Stimulated activated CD4-positive, alpha-beta T cell treated with anti-CD3 and anti-CD28 coated beads, Interleukin-1b, Interleukin-23, amount 100 ng/mL, for 24 hours (primary cell): ENCODE measurements around the gene FRMD3.

Experiments used
- DNase-seq, 4 experiments: peaks; one replicate each; pipeline ENCODE4 v3.0.0-alpha.2; 2020; ENCODE audit warnings: low read depth in 4 of 4, low spot score in 1 of 4

Gene FRMD3

DNA sequence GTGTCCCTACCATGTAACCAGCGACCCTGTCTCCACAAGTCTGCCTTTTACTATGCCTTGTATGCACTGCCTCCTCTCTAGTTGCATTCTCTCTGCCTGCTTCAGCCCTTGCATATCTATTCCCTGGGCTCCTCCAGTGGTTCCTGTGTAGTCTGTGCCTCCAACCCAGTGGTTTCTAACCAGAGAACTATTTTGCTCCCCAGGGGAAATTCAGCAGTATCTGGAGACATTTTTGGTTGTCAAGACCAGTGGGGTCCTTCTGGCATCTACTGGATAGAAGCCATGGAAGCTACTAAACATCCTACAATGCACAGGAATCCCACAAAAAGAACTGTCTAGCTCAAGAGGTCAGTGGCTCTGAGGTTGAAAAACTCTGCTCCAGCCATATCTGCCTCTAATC, 251.2 kb downstream of the FRMD3 start:
- no peak for DNase-seq

DNA sequence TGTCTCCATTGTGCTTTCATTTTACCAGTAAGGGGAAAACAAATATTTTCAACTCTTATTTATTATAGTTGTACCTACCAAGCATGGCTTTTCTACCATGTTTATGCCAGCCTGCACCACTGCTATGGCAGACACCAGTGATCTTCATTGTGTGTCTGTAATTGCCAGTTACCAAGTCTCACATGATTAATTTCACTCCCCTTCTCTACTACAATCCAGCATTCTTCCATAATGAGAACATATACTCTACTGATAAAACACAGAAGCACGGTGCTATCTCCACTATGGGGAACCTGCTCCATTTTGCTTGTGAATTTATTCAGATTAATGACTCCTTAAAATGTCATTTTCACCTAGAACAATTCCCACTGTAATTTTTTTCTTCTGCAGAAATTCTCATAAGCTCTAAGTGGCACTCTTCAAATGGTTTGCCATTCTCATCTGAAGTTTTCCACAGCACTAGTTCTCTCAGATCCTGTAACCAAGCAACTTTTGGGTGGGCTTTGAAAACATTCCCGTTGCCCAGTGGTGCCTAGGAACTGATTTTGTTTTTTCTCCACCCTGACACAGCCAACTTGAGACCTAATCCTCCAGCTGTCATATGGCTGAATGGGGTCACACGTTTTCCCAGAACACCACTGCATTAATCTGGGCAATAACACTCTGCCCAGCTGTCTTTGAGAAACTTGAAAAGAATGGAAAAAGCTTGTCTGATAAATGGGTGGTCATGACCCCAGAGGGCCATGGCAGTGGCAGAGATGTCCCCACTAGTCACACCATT, 252.6 kb downstream of the FRMD3 start:
- DNase-seq: no peak

- DNase-seq: no peak
These were observed 253.5 kb downstream of the FRMD3 start for GRCh38 chr9:83284746-83285145.

DNA sequence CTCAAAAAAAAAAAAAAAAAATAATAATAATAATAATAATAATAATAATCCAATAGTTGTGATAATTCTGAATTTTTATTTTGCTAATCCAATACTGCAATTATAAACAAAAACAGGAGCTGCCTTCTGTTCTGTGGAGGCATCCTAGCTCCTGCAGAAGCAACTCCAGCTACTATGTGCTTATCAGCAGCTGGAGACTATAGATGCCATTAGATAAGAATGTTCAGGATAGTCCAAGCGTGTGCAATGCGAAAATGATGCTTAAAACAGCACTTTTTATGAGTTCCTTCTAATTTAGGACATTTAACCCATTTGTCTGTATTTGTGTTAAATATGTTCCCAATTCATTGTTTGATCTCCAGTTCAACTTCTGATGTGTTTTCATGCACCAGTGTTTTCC, 254.7 kb downstream of the FRMD3 start:
- DNase-seq: no peak

GRCh38 chr9:83281306-83282255, 256.6 kb downstream of the FRMD3 start:
- DNase-seq: no peak

DNA sequence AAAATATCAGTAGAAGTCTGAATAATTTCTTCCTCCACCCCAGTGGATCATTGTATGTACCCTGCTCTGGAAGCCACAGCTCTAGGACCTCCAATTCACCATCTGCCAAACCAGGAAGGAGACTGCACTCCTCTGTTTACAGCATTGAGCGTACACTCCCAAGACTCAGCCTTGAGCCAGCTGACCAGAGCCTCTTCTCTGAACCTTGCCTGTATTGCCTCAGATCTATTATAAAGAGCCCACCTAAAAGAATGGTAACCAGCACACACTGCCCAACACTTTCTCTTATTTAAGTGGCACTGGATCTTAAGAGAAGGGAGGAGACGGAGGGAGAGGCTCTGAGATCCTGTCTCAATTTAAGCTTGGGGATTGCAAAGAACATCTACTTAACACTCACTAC, 257.4 kb downstream of the FRMD3 start:
- DNase-seq: no peak

DNA sequence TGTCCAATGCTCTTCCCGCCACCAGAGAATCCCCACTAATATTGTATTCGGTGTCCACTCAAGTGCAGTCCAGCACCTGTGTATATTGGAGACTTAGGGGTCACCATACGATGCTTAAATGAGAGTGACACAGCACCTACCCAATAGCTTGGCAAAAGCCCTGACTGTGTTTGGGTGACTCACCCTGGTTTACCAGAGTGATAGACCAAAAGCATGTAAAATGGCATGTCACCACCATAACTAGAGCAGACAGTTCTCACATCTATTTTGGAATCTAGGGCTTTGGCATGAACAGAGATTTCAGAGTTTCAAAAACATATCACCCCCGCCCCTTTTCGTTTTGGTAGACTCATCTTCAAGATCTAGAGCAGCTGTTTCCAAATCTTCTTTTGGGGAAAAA, 257.9 kb downstream of the FRMD3 start:
- DNase-seq: no peak

GRCh38 chr9:83274787-83275186, 263.4 kb downstream of the FRMD3 start:
- no peak for DNase-seq

DNA sequence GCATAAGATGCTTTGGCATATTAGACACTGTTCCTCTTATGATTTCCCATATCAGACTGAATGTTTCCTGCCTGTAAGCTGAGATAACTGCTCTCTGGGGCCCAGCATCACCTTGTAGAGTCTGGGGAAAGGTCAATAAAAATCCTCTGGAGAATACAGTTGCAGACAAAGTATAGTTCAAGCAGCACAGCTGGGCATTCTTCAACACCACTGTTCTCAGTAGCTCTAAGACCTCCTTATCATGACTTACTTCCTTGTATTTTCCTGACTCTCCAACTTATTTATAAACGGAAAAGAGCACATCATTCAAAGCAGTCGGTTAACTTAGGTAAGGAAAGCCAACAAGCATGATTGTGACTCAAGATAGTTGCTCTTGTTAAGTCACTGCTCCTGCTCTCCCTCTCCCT, 266.5 kb downstream of the FRMD3 start:
- no peak for DNase-seq

- no peak for DNase-seq
These were observed 268.1 kb downstream of the FRMD3 start for GRCh38 chr9:83270116-83270515.

GRCh38 chr9:83267741-83268140, 270.5 kb downstream of the FRMD3 start:
- DNase-seq: no peak

GRCh38 chr9:83266666-83267496, 271.3 kb downstream of the FRMD3 start:
- DNase-seq: no peak

DNA sequence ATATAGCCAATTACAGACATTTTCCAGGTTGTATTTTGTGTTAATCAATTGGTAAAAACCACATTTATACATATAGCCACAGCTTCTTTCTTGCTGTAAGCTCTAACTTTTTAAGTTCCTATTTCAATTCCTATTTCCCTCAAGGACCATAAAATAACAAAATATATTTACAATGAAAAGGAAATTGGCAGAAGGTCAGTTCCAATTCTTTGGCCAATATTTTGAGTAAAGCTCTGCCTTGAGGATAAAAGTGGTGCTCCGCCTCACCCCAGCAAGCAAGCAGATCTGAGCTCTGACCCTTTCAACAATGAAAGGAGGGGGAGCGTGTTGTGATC, 271.9 kb downstream of the FRMD3 start:
- DNase-seq: no peak

DNA sequence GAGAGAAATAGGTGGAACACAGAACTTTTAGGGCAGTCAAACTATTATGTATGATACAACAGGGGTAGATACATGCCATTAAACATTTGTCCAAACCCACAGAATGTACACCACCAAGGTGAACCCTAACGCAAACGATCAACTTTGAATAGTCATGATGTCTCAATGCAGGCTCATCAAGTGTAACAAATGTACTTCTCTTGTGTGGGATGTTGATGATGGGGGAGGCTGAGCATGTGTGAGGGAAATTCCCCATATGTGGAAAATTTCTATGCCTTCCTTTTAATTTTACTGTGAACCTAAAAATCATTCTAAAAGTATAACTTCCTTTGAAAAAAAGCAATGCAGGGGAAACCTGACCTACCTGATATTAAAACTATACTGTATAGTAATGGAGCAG, 273.9 kb downstream of the FRMD3 start:
- DNase-seq: no peak

DNA sequence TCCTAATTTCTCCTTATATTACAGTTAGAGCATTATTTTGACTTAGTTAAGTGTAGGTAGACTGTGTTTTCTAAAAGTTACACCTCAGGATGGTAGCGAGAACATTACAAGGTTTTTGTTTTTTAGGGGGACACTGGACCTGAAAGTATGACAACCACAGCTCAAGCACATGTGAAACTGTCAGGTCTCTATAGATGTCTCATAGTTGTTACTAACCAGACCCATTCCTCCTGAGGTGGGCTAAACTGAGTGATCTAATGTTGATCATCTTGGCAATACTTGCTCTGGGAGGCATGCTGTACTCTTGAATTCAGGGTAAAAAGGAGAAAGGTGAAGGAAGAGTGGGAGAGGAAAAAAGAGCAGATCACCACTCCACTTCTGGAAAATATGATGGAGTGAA, 278.6 kb downstream of the FRMD3 start:
- no peak for DNase-seq

- DNase-seq: no peak
These were observed 280.0 kb downstream of the FRMD3 start for GRCh38 chr9:83257937-83258891.

DNA sequence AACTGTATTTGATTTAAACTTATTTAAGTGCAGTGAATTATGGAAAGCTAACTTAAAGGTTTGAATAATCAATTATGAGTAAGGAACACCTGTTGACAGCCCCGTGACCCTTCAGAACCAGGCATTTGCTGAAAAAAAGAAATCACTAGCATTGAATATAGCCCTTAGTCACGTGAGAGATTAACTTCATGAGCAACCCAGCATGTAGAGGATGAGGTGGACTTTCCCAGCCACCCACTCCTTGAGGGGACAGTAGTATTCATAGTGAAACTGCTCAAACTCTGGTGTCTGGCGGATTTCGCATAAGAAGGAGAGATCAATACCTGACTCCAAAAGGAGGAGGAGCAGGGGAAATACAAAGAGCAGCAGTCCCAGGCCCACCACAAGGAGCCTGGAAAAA, 290.5 kb downstream of the FRMD3 start:
- no peak for DNase-seq

DNA sequence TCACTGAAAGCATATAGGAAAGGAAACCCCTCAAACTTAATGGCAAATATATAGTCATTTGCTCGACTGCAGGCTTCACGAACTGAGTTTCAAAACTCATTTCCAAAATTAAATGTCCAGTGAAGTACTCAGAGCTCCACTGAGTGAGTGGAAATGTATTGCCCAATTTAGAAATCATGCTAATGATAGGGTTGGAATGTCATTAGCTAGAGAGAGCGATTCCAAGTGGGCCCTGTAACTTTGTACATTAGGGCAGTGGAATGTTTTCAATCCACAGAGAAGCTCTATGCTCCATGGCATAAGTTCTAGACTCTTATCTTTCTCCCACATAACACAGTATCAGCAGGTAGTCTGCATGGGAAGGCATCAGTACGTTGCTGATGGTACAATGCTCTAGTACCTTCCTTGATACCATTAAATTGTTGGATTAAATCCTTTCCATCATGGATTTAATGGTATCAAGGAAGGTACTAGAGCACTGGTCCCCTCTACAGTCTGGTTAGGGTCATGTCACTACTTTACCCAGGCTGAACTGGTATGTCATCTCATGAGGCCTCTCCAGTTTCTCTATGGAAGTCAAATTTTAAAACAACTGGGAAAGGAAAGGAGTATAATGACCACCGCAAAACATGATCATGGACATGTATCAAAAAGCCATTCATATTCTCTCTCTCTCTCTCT, 292.1 kb downstream of the FRMD3 start:
- no peak for DNase-seq

DNA sequence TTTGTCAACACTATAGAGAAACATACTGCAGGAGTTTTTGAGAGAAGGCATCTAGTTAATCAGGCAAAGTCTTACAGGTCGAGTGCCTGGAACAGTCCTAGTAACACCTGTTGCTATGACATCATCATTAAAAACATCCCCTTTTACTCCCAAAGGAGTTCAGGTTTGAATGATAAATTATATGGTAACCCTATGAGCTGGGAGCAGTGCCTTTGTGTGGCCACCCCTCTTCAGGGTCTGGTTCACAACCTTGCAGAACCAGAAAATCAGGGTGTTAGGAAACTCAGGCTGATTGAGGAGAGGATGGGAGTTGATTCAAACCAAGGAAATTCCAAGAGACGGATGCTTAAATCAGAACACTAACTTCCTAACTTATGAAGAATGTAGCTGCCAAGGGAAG, 296.1 kb downstream of the FRMD3 start:
- no peak for DNase-seq

DNA sequence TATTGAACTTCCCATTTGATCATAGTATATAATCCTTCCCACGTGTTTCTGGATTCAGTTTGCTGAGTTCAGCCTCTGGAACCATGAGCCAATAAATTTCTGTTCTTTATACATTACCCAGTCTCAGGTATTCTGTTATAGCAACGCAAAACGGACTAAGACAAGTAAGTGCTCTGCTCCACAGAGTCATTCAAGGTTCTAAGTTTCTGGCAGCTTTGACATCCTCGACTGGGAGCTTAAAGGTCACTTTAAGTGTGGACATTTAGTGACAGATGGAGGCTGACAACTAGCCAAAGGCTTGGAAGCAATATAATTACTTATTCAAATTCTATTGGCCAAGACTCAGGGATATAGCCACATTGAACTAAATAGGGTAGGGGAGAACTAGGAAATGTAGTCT, 297.5 kb downstream of the FRMD3 start:
- no peak for DNase-seq
